NCI-H2029 (cell line): ENCODE data around the gene PPY.
"Not testable (repeated sequence)": the region's sequence is repeated elsewhere in the genome, so short reads cannot be mapped to it uniquely, and the experiment has no call there.

ENCODE experiments used
- DNase-seq: peaks from one replicate; lab custom pipeline; 2025; lab: John Stamatoyannopoulos, UW

Gene PPY, protein sequence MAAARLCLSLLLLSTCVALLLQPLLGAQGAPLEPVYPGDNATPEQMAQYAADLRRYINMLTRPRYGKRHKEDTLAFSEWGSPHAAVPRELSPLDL

DNA sequence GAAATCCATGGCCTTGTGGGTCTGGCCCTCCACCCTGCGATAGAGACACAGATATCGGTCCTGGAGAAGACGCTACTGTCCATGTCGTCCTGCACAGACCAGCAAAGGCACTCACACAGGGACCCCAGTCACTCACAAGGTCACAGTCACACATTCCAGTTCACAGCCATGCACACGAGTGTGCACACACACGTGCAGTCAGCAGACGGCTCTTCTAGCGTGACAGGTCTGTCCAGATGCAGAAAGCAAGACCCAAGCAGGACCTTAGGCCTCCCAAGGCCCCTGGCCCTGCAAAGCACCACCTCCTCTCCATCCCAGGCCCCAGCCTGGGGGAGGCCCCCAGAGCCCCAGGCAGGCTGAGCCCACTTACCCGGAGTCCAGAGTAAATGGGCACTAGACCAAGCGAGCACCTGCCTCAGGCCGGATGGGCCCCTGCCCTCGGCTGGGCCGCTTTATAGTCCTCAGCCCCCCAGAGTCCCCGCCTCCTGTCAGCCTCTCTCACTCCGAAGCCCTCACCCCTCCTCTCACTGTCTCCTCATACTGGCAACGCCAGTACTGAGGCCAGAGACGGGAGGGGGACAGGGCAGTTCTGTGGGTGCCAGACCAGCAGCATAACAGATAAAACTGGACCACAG, at the start of gene PPY:
PPY (minus strand) TSS at position 426 of the 635 bp plus-strand sequence. CDS start 822 bp downstream, outside the sequence.
- DNase-seq = no peak

DNA sequence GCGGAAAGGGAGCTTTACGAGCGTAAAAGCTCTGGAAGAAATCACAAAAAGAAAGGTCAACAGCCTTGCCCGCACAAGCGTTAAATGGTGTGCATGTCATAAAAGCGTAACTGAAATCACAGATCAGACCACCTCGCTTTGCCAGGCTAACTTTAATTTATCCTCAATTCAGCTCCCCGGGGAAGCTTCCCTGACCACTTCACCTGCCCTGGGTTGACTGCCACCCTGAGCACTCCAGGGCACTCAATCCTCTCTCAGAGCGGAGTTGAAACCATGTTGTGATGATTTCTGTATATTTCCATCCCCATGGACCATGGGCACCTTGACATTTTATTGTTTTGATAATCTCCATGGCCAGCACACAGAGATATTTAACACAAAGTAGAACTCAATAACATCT, 46.0 kb upstream of the PPY start:
- no peak for DNase-seq

DNA sequence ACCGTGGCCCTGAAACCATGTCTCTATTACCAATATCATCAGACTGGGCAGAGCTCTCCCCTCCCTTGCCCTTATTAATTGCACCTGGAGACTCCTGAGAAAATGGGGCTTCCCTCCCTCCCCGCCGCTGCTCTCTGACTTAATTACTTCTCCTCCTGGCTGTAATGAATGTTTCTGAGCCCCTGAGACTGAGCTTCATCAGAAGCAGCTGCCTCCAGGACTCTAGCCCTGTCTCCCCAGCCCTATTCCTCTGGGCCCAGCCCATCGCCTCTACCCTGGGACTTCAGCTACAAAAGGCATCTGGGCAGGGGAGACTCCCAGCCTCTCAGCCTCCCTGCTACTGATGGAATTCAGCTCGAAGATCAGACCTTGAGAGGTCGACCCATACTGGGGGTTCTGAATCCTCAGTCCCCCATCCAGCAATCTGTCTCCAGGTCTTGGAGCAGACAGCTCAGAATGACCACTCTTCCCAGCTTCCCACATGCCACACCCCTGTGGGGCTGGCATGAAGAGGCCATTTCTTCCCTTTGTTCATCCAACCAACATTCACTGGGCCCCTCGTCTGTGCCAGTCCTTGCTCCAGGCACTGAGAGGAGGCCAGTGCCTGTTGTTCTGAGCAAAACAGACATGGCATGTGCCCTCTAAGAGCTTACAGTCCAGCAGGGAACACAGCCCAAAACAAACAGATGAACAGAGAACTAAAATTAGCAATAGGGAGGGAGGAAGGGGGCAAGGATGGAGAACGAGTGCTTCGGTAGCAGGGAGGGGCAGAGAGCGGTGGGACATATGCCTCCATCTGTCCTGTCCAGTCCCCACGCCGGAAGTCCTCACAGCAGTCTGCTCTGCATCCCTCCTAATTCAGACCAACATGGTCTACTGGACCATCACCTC, 45.1 kb upstream of the PPY start:
- DNase-seq = no peak

DNA sequence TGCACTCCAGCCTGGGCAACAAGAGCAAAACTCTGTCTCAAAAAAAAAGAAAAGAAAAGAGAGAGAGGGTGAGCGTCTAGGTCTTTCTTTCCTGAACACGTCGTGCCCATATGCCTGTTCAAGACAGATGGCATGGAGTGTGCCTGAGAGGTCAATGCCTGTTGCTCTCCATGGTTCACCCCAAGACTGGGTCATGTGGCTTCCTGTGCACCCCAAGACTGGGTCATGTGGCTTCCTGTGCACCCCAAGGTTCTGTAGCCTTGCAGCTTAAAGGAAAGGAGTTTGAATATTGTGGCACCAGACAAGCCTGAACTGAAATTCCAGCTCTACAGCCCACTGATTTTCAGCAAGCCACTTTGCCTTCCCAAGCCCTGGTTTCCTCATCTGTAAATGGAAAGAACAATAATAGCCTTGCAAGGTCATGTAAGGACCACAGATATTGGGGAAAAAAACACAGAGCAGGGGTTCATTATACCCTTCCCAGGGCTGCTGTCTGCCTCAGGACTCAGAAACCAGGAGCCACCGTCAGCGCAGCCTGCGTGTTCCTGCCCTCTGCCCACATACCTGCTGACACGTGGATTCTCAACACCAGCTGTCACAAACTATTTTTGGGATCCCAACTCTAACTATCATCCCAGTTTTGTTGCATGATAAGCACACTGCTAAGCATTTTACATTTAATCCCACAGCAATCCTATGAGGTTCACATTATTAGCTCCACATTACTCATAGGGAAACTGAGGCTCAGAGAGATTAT, 44.1 kb upstream of the PPY start:
- DNase-seq = no peak

DNA sequence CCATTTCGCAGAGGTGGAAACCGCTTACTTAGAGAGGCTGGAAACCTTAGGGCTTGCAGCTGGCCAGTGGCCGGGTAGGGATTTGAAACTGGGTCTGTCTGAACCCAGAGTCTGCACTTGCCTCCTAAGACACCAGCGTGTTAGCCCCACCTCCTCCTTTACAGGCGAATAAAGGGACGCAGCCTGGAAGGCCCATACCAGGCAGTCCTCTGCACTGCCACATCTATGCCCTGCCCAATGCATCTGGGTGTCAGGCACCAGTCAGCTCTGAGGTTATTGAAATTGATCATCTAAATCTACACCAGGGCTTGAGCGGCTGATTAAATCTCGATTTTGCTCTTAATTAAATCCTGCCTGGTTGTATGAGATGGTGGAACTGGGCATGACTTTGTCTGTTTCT, 42.2 kb upstream of the PPY start:
- no peak for DNase-seq

DNA sequence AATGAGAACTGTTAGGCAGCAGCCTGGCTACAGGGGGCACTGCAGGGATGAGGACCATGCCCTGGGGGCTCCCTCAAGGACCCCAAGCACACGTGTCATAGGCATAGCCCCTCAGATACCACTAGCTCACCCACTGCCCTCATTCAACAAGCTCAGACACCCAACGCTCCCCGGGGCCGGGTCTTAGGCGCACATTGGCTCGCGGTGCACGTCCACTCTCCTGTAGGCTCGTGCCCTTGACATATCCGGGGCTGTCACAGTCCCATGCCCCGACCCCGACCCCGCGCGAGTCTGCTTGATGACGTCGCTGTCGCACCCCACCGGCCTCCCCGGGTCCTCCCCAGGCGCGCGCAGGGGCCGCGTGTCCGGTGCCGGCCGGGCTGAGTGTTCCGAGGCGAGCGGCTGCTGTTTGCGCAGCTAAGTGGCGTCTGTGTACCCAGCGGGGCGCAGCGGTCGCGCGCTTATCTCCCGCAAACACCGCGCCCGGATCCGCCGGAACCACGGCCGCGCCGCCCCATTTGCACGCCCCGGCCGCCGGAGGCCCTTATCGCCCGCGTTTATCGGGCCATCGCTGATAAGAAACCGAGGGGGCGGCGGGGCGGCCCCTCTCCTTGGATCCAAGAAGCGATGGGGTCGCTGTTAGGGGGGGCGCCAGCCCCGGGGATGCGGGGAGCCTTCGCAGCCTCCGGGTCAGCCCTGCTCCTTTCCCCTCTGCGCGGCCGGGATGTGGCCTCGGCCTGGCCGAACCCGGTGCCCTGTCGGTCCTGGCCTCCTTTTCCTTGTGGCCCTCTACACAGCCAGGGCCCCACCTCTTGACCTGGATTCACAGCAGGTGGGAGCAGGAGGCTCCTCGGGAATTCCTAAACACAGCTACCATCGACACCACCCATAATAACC, 41.5 kb upstream of the PPY start:
- no peak for DNase-seq

DNA sequence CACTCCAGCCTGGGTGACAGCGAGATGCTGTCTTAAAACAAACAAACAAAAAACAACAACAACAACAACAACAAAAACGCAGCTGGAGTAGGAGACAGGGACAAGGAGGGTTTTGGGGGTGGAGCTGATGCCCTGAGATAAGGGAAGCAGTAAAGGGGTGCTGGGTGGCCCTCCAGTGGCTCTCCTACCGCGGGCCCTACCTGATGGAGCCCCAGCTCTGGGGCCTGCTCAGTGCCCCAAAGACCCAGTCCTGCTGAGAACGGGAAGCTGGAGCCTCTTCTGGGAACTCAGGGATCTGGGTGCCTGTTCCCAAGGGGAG, 40.9 kb upstream of the PPY start:
- no peak for DNase-seq

DNA sequence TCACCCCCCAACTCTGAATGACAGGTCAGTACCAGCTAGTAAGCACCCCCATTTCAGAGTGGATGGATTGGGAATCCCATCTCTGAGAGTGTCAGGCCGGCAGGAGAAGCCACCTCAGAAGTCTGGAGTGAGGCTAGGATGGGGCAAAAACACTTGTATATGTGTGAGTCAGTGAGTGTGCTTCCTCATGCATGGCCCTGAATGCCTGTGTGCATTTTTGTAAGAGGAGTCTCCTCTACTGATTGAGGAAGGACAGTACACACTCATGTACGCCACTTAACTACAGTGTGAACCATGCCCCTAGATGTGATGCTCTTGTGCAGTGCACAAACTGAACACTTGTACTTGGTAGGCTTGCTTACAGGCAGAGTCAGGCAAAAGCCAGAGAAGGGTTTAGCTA, 39.9 kb upstream of the PPY start:
- DNase-seq = no peak

DNA sequence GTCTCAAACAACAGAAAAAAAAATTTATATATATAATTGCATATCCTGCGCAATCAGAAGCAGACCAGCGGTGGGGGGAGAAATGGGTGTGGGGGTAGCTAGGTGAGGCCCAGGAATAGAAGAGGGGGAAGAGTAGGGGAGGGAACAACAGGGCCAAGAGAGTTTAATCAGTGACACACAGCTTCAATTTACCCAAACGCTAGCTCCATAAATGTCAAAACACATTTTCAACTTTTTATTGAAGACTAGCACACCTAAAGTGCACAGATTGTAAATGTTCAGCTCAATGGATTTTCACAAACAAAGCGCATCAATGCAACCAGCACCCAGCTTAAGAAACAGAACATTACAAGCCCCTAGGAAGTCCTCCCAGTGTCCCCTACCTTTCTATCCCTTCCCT, 37.4 kb upstream of the PPY start:
- DNase-seq = no peak

DNA sequence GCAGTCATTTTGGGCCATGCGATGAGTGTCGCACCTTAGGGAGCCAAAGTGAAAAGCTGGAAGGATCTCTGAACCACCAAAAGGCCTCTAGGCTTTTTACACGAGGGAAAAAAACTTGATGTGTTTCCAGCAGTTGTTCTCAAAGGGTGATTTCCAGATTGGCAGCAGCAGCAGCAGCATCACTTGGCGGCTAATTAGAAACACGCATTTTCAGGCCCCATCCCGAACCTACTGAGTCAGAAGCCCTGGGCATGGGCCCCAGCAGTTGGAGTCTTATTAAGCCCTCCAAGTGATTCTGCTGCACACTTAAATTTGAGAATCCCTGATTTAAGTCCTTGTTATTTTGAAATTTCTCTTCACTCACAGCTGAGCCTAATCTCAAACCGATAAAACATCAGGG, 36.7 kb upstream of the PPY start:
- no peak for DNase-seq

DNA sequence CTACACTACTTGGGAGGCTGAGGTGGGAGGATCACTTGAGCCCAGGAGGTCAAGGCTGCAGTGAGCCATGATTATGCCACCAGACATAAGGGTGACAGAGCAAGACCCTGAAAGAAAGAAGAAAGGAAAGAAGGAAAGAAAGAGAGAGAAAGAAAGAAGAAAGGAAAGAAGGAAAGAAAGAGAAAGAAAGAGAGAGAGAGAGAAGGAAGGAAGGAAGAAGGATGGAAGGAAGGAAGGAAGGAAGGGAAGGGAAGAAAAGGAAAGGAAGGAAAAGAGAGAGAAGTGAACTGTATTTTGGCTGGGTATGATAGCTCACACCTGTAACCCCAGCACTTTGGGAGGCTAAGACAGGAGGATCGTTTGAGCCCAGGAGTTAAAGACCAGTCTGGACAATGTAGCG, 35.8 kb upstream of the PPY start:
- no peak for DNase-seq

DNA sequence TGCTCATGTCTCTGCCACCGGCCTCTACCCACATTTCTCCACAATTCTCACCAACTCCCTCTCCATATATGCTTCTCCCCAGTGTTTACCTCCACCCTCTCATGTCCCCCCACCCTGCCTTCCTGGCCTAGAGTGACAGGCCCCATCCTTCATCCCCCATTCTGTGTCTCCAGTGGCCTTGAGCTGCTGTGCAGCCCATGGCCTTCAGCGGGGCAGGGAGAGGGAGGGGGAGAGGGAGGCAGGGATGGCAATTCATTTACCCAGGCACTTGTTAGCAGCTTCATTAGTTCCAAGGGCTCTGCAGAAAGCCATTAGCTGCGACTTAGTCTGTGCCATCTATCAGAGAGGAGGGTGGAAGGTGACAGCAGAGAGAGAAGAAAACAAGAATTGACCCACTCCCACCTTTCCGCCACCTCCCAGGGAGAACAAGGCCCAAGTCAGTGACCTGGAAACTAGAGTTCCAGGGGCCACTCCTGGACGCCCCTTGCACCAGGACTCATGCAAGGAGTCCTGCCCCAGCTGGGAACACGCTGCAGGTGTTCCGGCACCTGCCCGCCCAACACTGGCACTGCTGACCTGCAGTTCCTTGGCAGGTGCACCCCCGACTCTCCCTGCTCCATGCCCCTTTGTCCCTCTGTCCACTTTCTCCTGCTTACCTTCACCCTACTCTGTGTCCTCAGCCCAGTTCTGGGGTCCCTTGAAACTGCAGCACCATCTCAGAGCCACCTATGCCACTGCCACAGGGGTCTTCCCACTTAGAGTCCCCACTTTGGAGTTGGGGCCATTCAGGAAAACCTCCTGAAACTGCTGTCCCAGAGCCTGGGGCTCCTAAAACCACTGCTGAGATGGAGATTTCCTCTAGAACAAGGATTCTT, 34.9 kb upstream of the PPY start:
- no peak for DNase-seq

DNA sequence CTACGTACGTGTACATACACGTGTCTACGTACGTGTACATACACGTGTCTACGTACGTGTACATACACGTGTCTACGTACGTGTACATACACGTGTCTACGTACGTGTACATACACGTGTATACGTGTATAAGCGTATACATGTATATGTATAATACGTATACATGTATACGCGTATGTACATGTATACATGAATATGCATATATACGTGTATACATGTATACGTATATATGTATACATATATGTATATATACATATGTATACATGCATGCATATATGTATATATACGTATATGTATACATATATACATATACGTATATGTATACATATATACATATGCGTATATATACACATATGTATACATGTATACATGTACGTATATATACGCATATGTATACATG, 33.6 kb upstream of the PPY start:
- no peak for DNase-seq

DNA sequence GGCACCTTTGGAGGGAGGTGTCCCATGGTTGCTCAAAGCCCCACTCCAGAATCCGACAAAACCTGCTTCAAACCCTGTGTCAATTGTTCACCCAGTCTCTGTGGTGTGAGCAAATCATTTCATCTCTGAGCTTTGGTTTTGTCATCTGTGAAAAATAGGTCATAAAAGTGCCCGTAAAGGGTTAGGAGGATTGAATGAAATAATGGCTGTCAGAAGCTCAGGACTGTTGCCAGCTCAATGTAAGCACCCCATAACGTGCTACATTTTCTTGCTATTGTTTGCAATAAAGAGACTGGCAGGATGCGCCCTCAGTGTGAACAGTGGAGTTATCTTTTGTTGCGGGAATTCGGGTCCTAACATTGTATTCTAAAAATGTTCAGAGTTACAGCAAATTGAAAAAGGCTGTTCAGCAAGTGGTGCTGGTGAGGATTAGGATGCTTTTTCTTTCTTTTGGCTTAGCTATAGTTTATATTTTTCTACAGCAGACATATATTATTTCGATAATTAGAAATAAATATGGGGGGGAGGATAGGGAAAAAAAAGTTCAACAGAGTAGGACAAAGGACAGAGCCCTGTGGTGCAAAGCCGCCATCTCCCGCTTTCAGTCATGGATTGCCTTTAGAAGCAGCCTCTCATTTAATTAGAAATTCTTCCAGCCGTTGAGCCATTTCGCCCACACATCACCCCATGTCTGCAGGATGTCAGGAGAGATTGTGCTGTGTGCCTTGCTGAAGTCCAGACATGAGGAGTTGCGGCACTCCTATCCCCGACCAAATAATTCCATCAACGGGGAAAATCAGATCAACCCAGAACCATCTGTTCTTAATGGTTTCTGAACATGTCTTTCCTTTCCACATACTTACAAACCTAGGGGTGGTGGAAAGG, 32.3 kb upstream of the PPY start:
- no peak for DNase-seq

DNA sequence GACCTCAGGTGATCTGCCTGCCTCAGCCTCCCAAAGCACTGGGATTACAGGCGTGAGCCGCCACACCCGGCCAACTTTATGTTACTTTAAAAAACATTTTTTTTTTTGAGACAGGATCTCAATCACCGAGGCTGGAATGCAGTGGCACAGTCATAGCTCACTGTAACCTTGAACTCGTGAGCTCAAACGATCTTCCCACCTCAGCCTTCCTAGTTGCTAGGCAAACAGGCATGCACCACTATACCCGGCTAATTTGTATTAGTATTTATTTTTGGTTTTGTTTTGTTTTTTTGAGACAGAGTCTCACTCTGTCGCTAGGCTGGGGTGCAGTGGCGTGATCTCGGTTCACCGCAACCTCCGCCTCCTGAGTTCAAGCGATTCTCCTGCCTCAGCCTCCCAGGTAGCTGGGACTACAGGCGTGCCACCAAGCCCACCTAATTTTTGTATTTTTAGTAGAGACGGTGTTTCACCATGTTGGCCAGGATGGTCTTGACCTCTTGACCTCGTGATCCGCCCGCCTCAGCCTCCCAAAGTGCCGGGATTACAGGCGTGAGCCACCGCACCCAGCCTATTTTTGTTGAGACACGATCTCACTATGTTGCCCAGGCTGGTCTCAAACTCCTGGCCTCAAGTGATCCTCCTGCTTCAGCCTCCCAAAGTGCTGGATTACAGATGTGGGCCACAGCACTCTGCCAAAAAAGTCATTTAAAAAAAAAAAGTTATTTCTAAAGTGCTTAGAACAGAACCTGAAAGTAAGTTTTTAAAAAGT, 30.4 kb upstream of the PPY start:
- not testable (repeated sequence) for DNase-seq

DNA sequence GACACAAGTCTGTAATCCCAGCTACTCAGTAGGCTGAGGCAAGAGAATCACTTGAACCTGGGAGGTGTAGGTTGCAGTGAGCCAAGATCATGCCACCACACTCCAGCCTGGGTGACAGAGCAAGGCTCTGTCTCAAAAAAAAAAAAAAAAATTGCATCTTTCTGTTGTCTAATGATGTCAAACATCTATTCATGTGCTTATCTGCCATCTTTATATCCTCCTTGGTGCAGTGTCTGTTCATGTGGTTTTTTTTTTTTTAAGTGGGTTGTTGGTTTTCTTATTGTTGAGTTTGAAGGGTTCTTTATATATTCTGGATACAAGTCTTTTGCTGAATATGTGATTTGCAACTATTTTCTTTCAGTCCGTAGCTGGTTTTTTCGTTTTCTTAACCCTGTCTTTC, 29.2 kb upstream of the PPY start:
- not testable (repeated sequence) for DNase-seq

DNA sequence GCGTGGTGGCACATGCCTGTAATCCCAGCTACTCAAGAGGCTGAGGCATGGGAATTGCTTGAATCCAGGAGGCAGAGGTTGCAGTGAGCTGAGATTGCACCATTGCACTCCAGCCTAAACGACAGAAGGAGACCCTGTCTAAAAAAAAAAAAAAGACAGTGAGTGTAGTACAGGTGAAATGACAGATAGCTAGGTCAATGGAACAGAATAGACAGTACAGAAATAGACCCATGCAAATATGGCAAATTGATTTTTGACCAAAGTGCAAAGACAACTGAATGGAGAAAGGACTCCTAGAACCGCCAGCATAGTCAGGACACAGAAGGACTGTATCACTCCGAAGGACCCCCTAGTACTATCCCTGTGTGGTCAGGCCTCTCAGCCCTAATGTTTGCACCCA, 28.1 kb upstream of the PPY start:
- no peak for DNase-seq

DNA sequence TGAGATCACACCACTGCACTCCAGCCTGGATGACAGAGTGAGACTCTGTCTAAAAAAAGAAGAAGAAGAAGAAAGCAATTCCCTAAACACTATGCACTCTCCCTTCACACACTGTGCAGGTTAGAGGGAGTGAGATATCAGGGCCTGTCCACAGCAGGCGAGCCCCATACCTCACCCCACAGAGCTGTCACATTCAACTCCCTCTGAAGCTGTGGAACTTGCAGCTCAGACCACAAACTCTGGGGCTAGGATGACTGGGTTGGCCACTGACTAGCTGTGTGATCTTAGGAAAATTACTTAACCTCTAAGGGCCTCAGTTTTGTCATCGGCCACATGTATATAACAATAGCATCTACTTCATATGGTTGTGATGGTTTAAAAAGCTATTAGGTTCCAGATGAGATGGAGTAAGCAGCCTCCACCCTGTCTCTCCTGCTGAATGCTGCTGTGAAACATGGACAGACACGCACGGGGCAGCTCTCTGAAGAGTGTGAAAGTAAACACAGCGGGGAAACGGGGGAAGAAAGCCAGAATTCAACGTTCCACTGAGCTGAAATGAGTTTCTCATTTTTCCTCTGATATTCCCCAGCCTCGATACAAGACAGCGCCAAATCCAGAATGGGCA, 25.1 kb upstream of the PPY start:
- DNase-seq = no peak

DNA sequence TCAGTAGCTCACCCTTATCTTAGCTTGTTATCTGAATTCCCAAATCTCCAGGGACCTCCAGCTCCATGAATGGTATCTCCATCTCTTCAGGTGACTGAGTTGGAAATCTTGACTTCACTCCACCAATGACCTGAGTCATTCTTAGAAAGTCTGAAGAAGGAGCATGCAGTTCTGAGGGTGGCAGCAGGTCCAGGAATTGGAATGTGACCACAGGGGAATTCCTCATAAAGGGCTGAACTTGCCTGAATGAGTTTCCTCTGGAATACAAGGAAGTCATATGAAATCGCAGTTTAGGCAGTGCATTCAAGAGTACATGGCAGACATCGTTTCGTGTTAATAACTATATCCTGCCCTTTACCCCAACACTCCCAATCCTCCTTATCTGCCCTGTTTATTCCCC, 24.0 kb upstream of the PPY start:
- no peak for DNase-seq
